ENCODE results near the gene DEK. TPM values are rescaled to one million over a fixed set of nuclear protein-coding genes. Genes with fewer than 3 reads are reported as not detected.
A peak's percentile ranks its signal among the peaks of the same experiment; 100 is the strongest.
"Not testable (repeated sequence)": the region's sequence is repeated elsewhere in the genome, so short reads cannot be mapped to it uniquely, and the experiment has no call there.

DEK gene
- total RNA-seq, 1 donor from 2014 or later, result 78.5 TPM

DNA sequence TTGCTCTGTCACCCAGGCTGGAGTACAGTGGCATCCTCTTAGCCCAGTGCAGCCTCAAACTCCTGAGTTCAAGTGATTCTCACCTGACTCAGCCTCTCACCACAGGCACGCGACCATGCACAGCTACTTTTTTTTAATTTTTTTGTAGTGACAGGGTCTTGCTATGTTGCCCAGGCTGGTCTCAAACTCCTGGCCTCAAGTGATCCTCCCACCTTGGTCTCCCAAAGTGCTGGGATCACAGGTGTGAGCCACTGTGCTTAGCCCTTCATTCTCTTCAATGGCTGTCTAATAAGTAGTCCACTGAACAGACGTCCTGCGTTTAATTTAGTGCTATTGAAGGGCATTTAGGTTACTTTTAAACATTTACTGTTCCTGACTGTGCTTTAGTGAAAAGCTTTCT, 81.8 kb downstream of the DEK start:
- H3K27ac ChIP-seq, result no peak overlapping the region
- intact Hi-C loops (cut with DNase I), result no loop called here
- no peak overlapping the region for H3K4me3 ChIP-seq
- no peak for DNase-seq
- H3K27me3 ChIP-seq (ENCODE audit: low read depth), result no peaks in the 10 kb centered on the region
- H3K4me1 ChIP-seq, result peaks cover 15% of the 10 kb centered on the region
- peaks cover 6% of the 10 kb centered on the region for H3K36me3 ChIP-seq
- ATAC-seq, result no peak
- H3K9me3 ChIP-seq, result no peaks in the 10 kb centered on the region
- TF ChIP-seq CTCF (IDR thresholded peaks at IDR 0.05), result no peak

DNA sequence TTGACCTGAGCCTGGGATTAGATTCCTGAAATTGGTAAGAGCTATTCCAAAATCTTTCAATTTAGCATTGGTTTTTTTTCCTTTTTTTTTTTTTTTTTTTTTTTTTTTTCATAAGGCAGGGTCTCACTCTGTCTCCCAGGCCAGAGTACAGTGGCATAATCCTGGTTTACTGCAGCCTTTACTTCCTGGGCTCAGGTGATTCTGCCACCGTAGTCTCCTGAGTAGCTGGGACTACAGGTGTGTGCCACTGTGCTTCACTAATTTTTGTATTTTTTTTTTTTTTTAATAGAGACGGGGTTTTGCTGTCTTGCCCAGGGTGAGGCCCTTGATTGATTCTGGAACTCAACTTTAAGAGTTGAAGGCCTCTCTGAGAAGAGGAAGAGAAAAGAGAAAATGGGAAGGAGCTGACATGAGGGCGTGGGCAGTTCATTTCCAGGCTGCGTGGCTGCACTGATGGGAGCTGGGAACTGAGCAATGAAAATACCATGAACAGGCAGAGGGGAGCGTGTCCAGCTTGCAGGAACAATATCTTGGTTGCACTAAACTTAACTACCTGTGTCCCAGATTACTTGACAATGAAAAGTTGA, 84.5 kb downstream of the DEK start:
- intact Hi-C loops (cut with DNase I), result no loop called here
- Histone ChIP-seq H3K4me1 (no peaks in the 10 kb centered on the region), H3K4me3 (no peak overlapping the region), H3K27me3 (ENCODE audit: low read depth) (no peaks in the 10 kb centered on the region), H3K9me3 (no peaks in the 10 kb centered on the region), H3K27ac (peak overlapping the region; percentile 15), H3K36me3 (peaks cover 6% of the 10 kb centered on the region)
- DNase-seq (peak; percentile 57), ATAC-seq (peak; percentile 66 to 74)
- no peak for TF ChIP-seq CTCF (IDR thresholded peaks at IDR 0.05)

DNA sequence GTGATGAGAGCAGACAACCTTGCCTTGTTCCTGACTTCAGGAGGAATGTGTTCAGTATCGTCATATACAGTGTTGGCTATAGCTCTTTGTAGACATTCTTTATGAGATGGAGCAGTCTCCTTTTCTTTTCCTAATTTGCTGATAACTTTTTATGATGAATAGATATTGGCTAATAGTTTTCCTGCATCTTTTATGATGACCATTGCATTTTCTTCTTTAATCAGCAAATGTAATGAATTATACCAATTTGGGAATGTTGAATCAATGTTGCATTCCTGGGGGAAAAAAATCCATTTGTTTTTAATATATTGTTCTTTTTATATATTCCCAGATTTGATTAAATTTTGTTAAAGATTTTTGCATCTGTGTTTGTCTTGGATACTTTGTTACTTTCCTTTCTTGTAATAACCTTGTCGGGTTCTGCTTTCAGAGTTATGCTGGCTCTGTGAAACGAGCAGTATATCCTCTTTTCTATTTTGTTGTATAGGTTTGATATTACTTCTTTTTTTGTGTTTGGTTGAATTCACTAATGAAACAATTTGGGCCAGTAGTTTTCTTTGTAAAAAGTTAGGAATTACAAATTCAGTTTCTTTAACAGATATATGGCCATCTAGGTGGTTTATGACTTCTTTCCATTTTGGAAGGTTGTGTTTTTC, 85.2 kb downstream of the DEK start:
- H3K27me3 ChIP-seq (ENCODE audit: low read depth), result no peaks in the 10 kb centered on the region
- intact Hi-C loops (cut with DNase I), result no loop called here
- H3K4me3 ChIP-seq, result no peak overlapping the region
- no peaks in the 10 kb centered on the region for H3K4me1 ChIP-seq
- H3K36me3 ChIP-seq, result peaks cover 6% of the 10 kb centered on the region
- H3K9me3 ChIP-seq, result no peaks in the 10 kb centered on the region
- DNase-seq (no peak), ATAC-seq (no peak)
- TF ChIP-seq CTCF (IDR thresholded peaks at IDR 0.05), result no peak
- peak overlapping the region; percentile 15 for H3K27ac ChIP-seq

DNA sequence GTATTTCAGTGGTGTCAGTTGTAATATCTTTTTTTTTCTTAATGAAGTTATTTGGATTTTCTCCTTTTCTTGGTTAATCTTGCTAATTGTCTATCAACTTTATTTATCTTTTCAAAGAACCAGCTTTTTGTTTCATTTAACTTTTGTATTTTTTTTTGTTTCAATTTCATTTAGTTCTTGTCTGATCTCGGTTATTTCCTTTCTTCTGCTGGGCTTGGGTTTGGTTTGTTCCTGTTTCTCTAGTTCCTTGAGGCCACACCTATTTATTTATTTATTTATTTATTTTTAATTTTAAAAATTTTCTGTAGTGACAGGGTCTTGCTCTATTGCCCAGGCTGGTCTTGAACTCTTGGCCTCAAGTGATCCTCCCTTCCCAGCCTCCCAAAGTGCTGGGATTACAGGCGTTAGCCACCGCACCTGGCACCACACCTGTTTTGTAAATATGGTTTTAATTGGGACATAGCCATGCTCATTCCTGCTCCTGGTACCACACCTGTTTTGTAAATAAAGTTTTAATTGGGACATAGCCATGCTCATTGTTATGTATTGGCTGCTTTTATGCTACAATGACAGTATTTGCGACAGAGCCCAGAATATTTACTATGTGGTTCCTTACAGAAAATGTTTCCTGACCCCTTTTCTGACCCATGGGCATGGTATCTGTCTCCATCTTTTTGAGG, 86.9 kb downstream of the DEK start:
- Histone ChIP-seq H3K27me3 (ENCODE audit: low read depth) (no peaks in the 10 kb centered on the region), H3K27ac (no peak overlapping the region), H3K36me3 (peaks cover 10% of the 10 kb centered on the region), H3K4me3 (no peak overlapping the region), H3K4me1 (no peaks in the 10 kb centered on the region), H3K9me3 (no peaks in the 10 kb centered on the region)
- intact Hi-C loops (cut with DNase I), result no loop called here
- ATAC-seq (no peak), DNase-seq (no peak)
- TF ChIP-seq CTCF (IDR thresholded peaks at IDR 0.05), result no peak

- H3K36me3 ChIP-seq, result peaks cover 21% of the 10 kb centered on the region
- intact Hi-C loops (cut with DNase I); H3K4me3 ChIP-seq: not testable (repeated sequence)
These were observed 88.1 kb downstream of the DEK start for GRCh38 chr6:18176198-18176597.

More at GRCh38 chr6:18176198-18176597, 88.1 kb downstream of the DEK start:
- not testable (repeated sequence) for H3K27ac ChIP-seq; DNase-seq; ATAC-seq; H3K4me1 ChIP-seq; H3K27me3 ChIP-seq (ENCODE audit: low read depth); H3K9me3 ChIP-seq

Other genes starting within 250 kb of the DEK start
- 2.4 TPM for gene NHLRC1, start 141.9 kb downstream of the DEK start, total RNA-seq
- gene TPMT, start 109.5 kb downstream of the DEK start, total RNA-seq, result 14.0 TPM
- gene KDM1B, start 109.1 kb downstream of the DEK start, total RNA-seq, result 26.0 TPM
- gene RNF144B, start 122.8 kb upstream of the DEK start, total RNA-seq, result 109 TPM